Measurements from ENCODE around the gene ITPRIP. TPM values are rescaled to one million over a fixed set of nuclear protein-coding genes. Genes with fewer than 3 reads are reported as not detected.
A peak's percentile ranks its signal among the peaks of the same experiment; 100 is the strongest.

The ITPRIP gene
- polyA plus RNA-seq, 1 experiment, result 33.6 TPM

- CTCF ChIA-PET, result interaction anchor here (0.8 to 4.0 kb wide), 9 partner anchors 9 to 56 kb away, joined by 3 to 26 read pairs (median 4); no protein-coding TSS in a partner anchor
These were observed 7.8 kb downstream of the ITPRIP start for GRCh38 chr10:104330168-104331110.

GRCh38 chr10:104329735-104330134, 8.5 kb downstream of the ITPRIP start:
- peak; percentile 68 for DNase-seq (ENCODE audit: low read depth)
- TF ChIP-seq CTCF (IDR thresholded peaks at IDR 0.05; ENCODE audit: insufficient read depth, low read depth, low read length), result no peak
- CTCF ChIA-PET, result interaction anchor here (0.7 to 4.0 kb wide), 10 partner anchors 8 to 55 kb away, joined by 3 to 26 read pairs (median 4); partner anchors contain the start of gene CFAP58
- POLR2A ChIA-PET, result interaction anchor here (0.5 to 0.6 kb wide), 2 partner anchors 24 to 36 kb away, joined by 14 to 19 read pairs; no protein-coding TSS in a partner anchor
- Histone ChIP-seq H3K4me3 (ENCODE audit: low read depth, low read length) (no peak overlapping the region), H3K27me3 (ENCODE audit: control insufficient read depth, insufficient read depth, low read length) (no peaks in the 10 kb centered on the region), H3K36me3 (ENCODE audit: control insufficient read depth, insufficient read depth, low read length) (peaks cover 3% of the 10 kb centered on the region; the same call in 1 of the 2 replicates)

More at GRCh38 chr10:104330168-104331110, 7.8 kb downstream of the ITPRIP start:
- POLR2A ChIA-PET, result interaction anchor here (0.5 kb wide), 1 partner anchor 37 kb away, joined by 19 read pairs; no protein-coding TSS in a partner anchor
- no peak for TF ChIP-seq CTCF (IDR thresholded peaks at IDR 0.05; ENCODE audit: insufficient read depth, low read depth, low read length)
- peaks cover 6% of the 10 kb centered on the region; the same call in 1 of the 2 replicates for H3K36me3 ChIP-seq (ENCODE audit: control insufficient read depth, insufficient read depth, low read length)
- H3K27me3 ChIP-seq (ENCODE audit: control insufficient read depth, insufficient read depth, low read length), result no peaks in the 10 kb centered on the region
- peak; percentile 95 for DNase-seq (ENCODE audit: low read depth)
- no peak overlapping the region for H3K4me3 ChIP-seq (ENCODE audit: low read depth, low read length)

GRCh38 chr10:104328896-104329710, 9.2 kb downstream of the ITPRIP start:
- POLR2A ChIA-PET, result interaction anchor here (0.6 kb wide), 1 partner anchor 23 kb away, joined by 14 read pairs; no protein-coding TSS in a partner anchor
- no peak for TF ChIP-seq CTCF (IDR thresholded peaks at IDR 0.05; ENCODE audit: insufficient read depth, low read depth, low read length)
- DNase-seq (ENCODE audit: low read depth), result peak; percentile 77
- Histone ChIP-seq H3K36me3 (ENCODE audit: control insufficient read depth, insufficient read depth, low read length) (peaks cover 3% of the 10 kb centered on the region; the same call in 1 of the 2 replicates), H3K4me3 (ENCODE audit: low read depth, low read length) (peak overlapping the region; percentile 15; the same call in 1 of the 2 replicates), H3K27me3 (ENCODE audit: control insufficient read depth, insufficient read depth, low read length) (no peaks in the 10 kb centered on the region)
- CTCF ChIA-PET, result interaction anchor here (0.7 to 4.0 kb wide), 8 partner anchors 19 to 54 kb away, joined by 3 to 26 read pairs (median 4); partner anchors contain the start of gene CFAP58

- no peaks in the 10 kb centered on the region for H3K27me3 ChIP-seq (ENCODE audit: control insufficient read depth, insufficient read depth, low read length)
- no peak for DNase-seq (ENCODE audit: low read depth)
- ChIA-PET POLR2A (no interaction called here), CTCF (interaction anchor here (1.0 to 4.0 kb wide), 4 partner anchors 21 to 37 kb away, joined by 3 to 26 read pairs (median 4); partner anchors contain the start of gene CFAP58)
- no peaks in the 10 kb centered on the region for H3K36me3 ChIP-seq (ENCODE audit: control insufficient read depth, insufficient read depth, low read length)
- peak overlapping the region; percentile 15; the same call in 1 of the 2 replicates for H3K4me3 ChIP-seq (ENCODE audit: low read depth, low read length)
- TF ChIP-seq CTCF (IDR thresholded peaks at IDR 0.05; ENCODE audit: insufficient read depth, low read depth, low read length), result no peak
These were observed 9.7 kb downstream of the ITPRIP start for GRCh38 chr10:104328646-104328895.

Measured in BJ (cell line).